H1 (cell line): ENCODE measurements around the gene IRF5. TPM values are rescaled to one million over a fixed set of nuclear protein-coding genes. Genes with fewer than 3 reads are reported as not detected.

Source experiments
- CTCF ChIA-PET: fragments of 300-600 bp; sonication (Branson Sonifier 250); formaldehyde crosslinking; loops from one replicate; lab custom pipeline; 2021; ENCODE audit not compliant: partially characterized antibody; lab: Charles Lee
- POLR2A ChIA-PET: fragments of 300-600 bp; sonication (Branson Sonifier 250); formaldehyde crosslinking; loops from one replicate; lab custom pipeline; 2021; ENCODE audit warnings: inconsistent platforms; ENCODE audit not compliant: partially characterized antibody; lab: Charles Lee
- DNase-seq, 2 experiments: peaks; one replicate each; pipeline versions ENCODE4 v3.0.0 to v3.0.0-alpha.2; 2010 to 2022; ENCODE audit warnings: low spot score in 2 of 2, low read depth in 1 of 2, mixed read lengths in 1 of 2
- FAIRE-seq: peaks from 2 replicates; lab custom pipeline; 2011; peaks lifted over from hg19 to GRCh38; lab: Jason Lieb, UNC
- H2AFZ ChIP-seq: 2 replicates; pipeline ENCODE4 v1.8.1; 2012; ENCODE audit warnings: low read length, inconsistent platforms
- H2AK5ac ChIP-seq: 2 replicates; pipeline ENCODE4 v1.6.1; 2013; ENCODE audit warnings: low read depth, low read length
- H2BK120ac ChIP-seq: replicated peaks from 2 replicates; pipeline ENCODE3; 2013; ENCODE audit warnings: low read depth, low read length, inconsistent platforms
- H2BK12ac ChIP-seq: 2 replicates; pipeline ENCODE4 v1.6.1; 2013; ENCODE audit warnings: low read depth, low read length
- H2BK15ac ChIP-seq: 2 replicates; pipeline ENCODE4 v1.6.1; 2013; ENCODE audit warnings: low read length
- H2BK20ac ChIP-seq: 2 replicates; pipeline ENCODE4 v1.6.1; 2013; ENCODE audit warnings: low read length
- H2BK5ac ChIP-seq: 2 replicates; pipeline ENCODE4 v1.6.1; 2013; ENCODE audit warnings: low read depth, low read length
- H3K14ac ChIP-seq: 2 replicates; pipeline ENCODE4 v1.6.1; 2013; ENCODE audit warnings: inconsistent platforms; ENCODE audit not compliant: insufficient read length
- H3K18ac ChIP-seq: 2 replicates; pipeline ENCODE4 v1.6.1; 2013; ENCODE audit warnings: low read length; ENCODE audit errors: extremely low read depth
- H3K23ac ChIP-seq: 2 replicates; pipeline ENCODE4 v1.6.1; 2013; ENCODE audit warnings: inconsistent platforms; ENCODE audit not compliant: insufficient read length
- H3K23me2 ChIP-seq: 2 replicates; pipeline ENCODE4 v1.6.1; 2013; ENCODE audit warnings: low read depth, low read length
- H3K27ac ChIP-seq: 2 replicates; pipeline ENCODE4 v1.6.1; 2011; ENCODE audit warnings: low read depth, low read length, inconsistent platforms
- H3K27me3 ChIP-seq, 4 experiments: replicated peaks in 1 of 4; 1 replicate in 1 of 4; 2 replicates in 3 of 4; pipeline versions ENCODE4 v1.6.1 to v1.8.1; 2011 to 2013; ENCODE audit warnings: low read length in 3 of 4, mild to moderate bottlenecking in 3 of 4, inconsistent platforms in 2 of 4, mixed read lengths in 2 of 4, moderate library complexity in 1 of 4; ENCODE audit not compliant: control insufficient read depth in 3 of 4, insufficient read depth in 3 of 4; ENCODE audit errors: extremely low read depth in 1 of 4
- H3K36me3 ChIP-seq, 4 experiments: 2 replicates each; pipeline versions ENCODE4 v1.6.1 to v1.8.1; 2011 to 2013; ENCODE audit warnings: mild to moderate bottlenecking in 4 of 4, low read length in 3 of 4, moderate library complexity in 2 of 4, control low read depth in 1 of 4, inconsistent platforms in 1 of 4; ENCODE audit not compliant: insufficient read depth in 4 of 4, control insufficient read depth in 2 of 4
- H3K4ac ChIP-seq: replicated peaks from 2 replicates; pipeline ENCODE3; 2013; ENCODE audit warnings: low read length, low read depth, mixed read lengths, inconsistent platforms; ENCODE audit not compliant: insufficient read length
- H3K4me1 ChIP-seq, 4 experiments: replicated peaks in 1 of 4; 1 replicate in 1 of 4; 2 replicates in 3 of 4; pipeline versions ENCODE4 v1.6.1 to v1.8.1; 2011 to 2013; ENCODE audit warnings: low read length in 3 of 4, inconsistent platforms in 2 of 4, mixed read lengths in 1 of 4; ENCODE audit not compliant: insufficient read depth in 4 of 4, control insufficient read depth in 3 of 4
- H3K4me2 ChIP-seq, 2 experiments: 2 replicates each; pipeline versions ENCODE4 v1.6.1 to v1.8.1; 2011 to 2013; ENCODE audit warnings: low read depth in 2 of 2, low read length in 2 of 2, control low read depth in 1 of 2, inconsistent platforms in 1 of 2, mild to moderate bottlenecking in 1 of 2; ENCODE audit not compliant: insufficient read depth in 1 of 2
- H3K4me3 ChIP-seq, 4 experiments: fragments of 200-600, 300-600 bp in 1 of 4; sonication (generic), shearing (Covaris generic), sonication (Bioruptor Twin) in 1 of 4; 2 replicates each; pipeline versions ENCODE4 v1.5.1 to v1.8.1; 2011 to 2016; ENCODE audit warnings: low read length in 4 of 4, low read depth in 3 of 4, control low read depth in 2 of 4, inconsistent platforms in 2 of 4, mild to moderate bottlenecking in 2 of 4, mixed read lengths in 1 of 4, moderate library complexity in 1 of 4; ENCODE audit not compliant: insufficient read depth in 2 of 4; ENCODE audit errors: extremely low read depth in 1 of 4
- H3K56ac ChIP-seq: replicated peaks from 2 replicates; pipeline ENCODE3; 2013; ENCODE audit warnings: low read depth, mild to moderate bottlenecking, mixed read lengths, low read length, inconsistent platforms; ENCODE audit not compliant: insufficient read length
- H3K79me1 ChIP-seq: 2 replicates; pipeline ENCODE4 v1.6.1; 2013; ENCODE audit warnings: low read depth, low read length, control low read depth
- H3K79me2 ChIP-seq, 2 experiments: 2 replicates each; pipeline versions ENCODE4 v1.6.1 to v1.8.1; 2012 to 2013; ENCODE audit warnings: low read length in 2 of 2, mild to moderate bottlenecking in 2 of 2, inconsistent platforms in 1 of 2; ENCODE audit not compliant: insufficient read depth in 2 of 2, control insufficient read depth in 1 of 2
- H3K9ac ChIP-seq, 4 experiments: replicated peaks in 1 of 4; 1 replicate in 1 of 4; 2 replicates in 3 of 4; pipeline versions ENCODE4 v1.6.1 to v1.8.1; 2011 to 2013; ENCODE audit warnings: low read depth in 3 of 4, low read length in 3 of 4, control low read depth in 2 of 4, mild to moderate bottlenecking in 2 of 4, moderate library complexity in 2 of 4, inconsistent platforms in 1 of 4; ENCODE audit errors: extremely low read depth in 1 of 4
- H3K9me3 ChIP-seq, 2 experiments: 2 replicates each; pipeline versions ENCODE4 v1.6.1 to v1.8.1; 2012 to 2013; ENCODE audit warnings: mild to moderate bottlenecking in 2 of 2, moderate library complexity in 2 of 2, control low read depth in 1 of 2, inconsistent platforms in 1 of 2, low read depth in 1 of 2, low read length in 1 of 2, mixed read lengths in 1 of 2; ENCODE audit not compliant: insufficient read depth in 2 of 2
- H4K20me1 ChIP-seq, 2 experiments: replicated peaks in 1 of 2; 2 replicates each; pipeline versions ENCODE3 to v1.8.1; 2011 to 2013; ENCODE audit warnings: inconsistent platforms in 2 of 2, low read length in 2 of 2, mild to moderate bottlenecking in 1 of 2; ENCODE audit not compliant: insufficient read depth in 2 of 2, control insufficient read depth in 1 of 2
- H4K5ac ChIP-seq: 2 replicates; pipeline ENCODE4 v1.6.1; 2013; ENCODE audit warnings: low read length, low read depth, mixed read lengths, inconsistent platforms; ENCODE audit not compliant: insufficient read length
- H4K8ac ChIP-seq: 2 replicates; pipeline ENCODE4 v1.8.0; 2013; ENCODE audit warnings: mild to moderate bottlenecking, moderate library complexity, low read length, inconsistent platforms; ENCODE audit not compliant: insufficient read depth; ENCODE audit errors: extremely low read depth
- H4K91ac ChIP-seq: replicated peaks from 2 replicates; pipeline ENCODE3; 2013; ENCODE audit warnings: low read length, mixed read lengths, inconsistent platforms; ENCODE audit not compliant: insufficient read length
- ATF2 ChIP-seq: IDR thresholded peaks from 2 replicates; pipeline ENCODE4 v1.6.1; 2012; ENCODE audit warnings: low read length, inconsistent platforms
- PHF8 ChIP-seq: fragments of 200-600 bp; sonication (generic); conservative IDR thresholded peaks from 2 replicates; pipeline ENCODE4 v1.7.1; 2012; ENCODE audit warnings: low read depth, mild to moderate bottlenecking, inconsistent platforms, low read length, moderate library complexity
- POU5F1 ChIP-seq: IDR thresholded peaks from 2 replicates; pipeline ENCODE4 v1.6.1; 2011; ENCODE audit warnings: low read depth, mild to moderate bottlenecking, low read length, moderate library complexity
- SUZ12 ChIP-seq: fragments of 200-600 bp; sonication (generic); IDR thresholded peaks from 2 replicates; pipeline ENCODE4 v1.6.1; 2012; ENCODE audit warnings: mild to moderate bottlenecking, inconsistent platforms, low read length, moderate library complexity, mixed read lengths
- WGBS, 2 experiments: shearing (Covaris generic) in 1 of 2; methylation state at CpG; one replicate each; pipeline versions ENCODE4 v1.1.6 to v1.1.7; 2013 to 2015; ENCODE audit warnings: low lambda C conversion rate in 2 of 2, mixed read lengths in 2 of 2, inconsistent platforms in 1 of 2, low coverage in 1 of 2, missing lambda C conversion rate in 1 of 2; ENCODE audit not compliant: insufficient replicate concordance in 2 of 2, insufficient coverage in 1 of 2, insufficient read length in 1 of 2; ENCODE audit errors: extremely low coverage in 1 of 2, missing lambda C conversion rate in 1 of 2; 5-methylcytosine and 5-hydroxymethylcytosine counted together
- polyA plus RNA-seq, 7 experiments: library from polyadenylated mRNA; depleted of rRNA in 3 of 7; stranded (reverse) in 5 of 7; unstranded in 2 of 7; fragments of >200 nt in 5 of 7; fragments of 200-250 nt in 2 of 7; gene quantifications; 1 replicate in 5 of 7; 2 replicates in 1 of 7; 4 replicates in 1 of 7; pipeline versions ENCODE4 v1.2.1 to v1.2.3, GENCODE V29; 2011 to 2013; ENCODE audit warnings: missing spikeins in 2 of 7, mixed read lengths in 2 of 7
- total RNA-seq: library from RNA; stranded (reverse); fragmentation: NEBNext Ultra II Directional; extraction: Animal tissue kit (Norgen Biotek cat#: 25700); gene quantifications from 2 replicates; pipeline ENCODE4 v1.2.1, GENCODE V29; 2021

Gene IRF5
- total and polyA plus RNA-seq, 2 of the 8 experiments (the other 6 are each of a cell fraction or from before 2014, with no cell fraction given), result 0.28 to 1.1 TPM

- H3K27me3 ChIP-seq, result no peaks in the 10 kb centered on the region
- WGBS, 2 experiments, result 69% methylated on average over 1 of the region's 1 CpG; no CpG with 5 or more reads in 1 of the 2 experiments
- no peak overlapping the region for H3K18ac ChIP-seq
- H3K56ac ChIP-seq, result no peak overlapping the region
- H4K20me1 ChIP-seq, result no peaks in the 10 kb centered on the region
- no peak overlapping the region for H4K5ac ChIP-seq
- H3K4ac ChIP-seq, result no peak overlapping the region
- no peak overlapping the region for H3K14ac ChIP-seq
- H2BK5ac ChIP-seq, result no peak overlapping the region
- no peak overlapping the region for H4K91ac ChIP-seq
- no peak overlapping the region for H3K9ac ChIP-seq
- no peak overlapping the region for H2BK12ac ChIP-seq
- H2BK20ac ChIP-seq, result no peak overlapping the region
- no peaks in the 10 kb centered on the region for H3K36me3 ChIP-seq
- H2BK15ac ChIP-seq, result no peak overlapping the region
- no peaks in the 10 kb centered on the region for H3K23me2 ChIP-seq
- no peak for TF ChIP-seq PHF8
- TF ChIP-seq ATF2, result no peak
- no peak for TF ChIP-seq POU5F1
- TF ChIP-seq SUZ12, result no peak
- H3K4me1 ChIP-seq, result 0 out of 7 replicates have a peak, but pooled peaks cover 0 to 2% (median 0%) of the 10 kb centered on the region in 4 experiments
- H3K23ac ChIP-seq, result no peak overlapping the region
- H2AK5ac ChIP-seq, result no peak overlapping the region
- H3K9me3 ChIP-seq, result peaks cover 3 to 11% of the 10 kb centered on the region in 2 experiments; a peak in 2 of 4 replicates
- H3K27ac ChIP-seq, result no peak overlapping the region
- no peak overlapping the region for H2BK120ac ChIP-seq
- H3K79me1 ChIP-seq, result no peaks in the 10 kb centered on the region
- H3K79me2 ChIP-seq, result no peaks in the 10 kb centered on the region
- no peak overlapping the region for H3K4me3 ChIP-seq
- DNase-seq (no peak), FAIRE-seq (no peak)
- no peak overlapping the region for H4K8ac ChIP-seq
- H2AFZ ChIP-seq, result no peak overlapping the region
- H3K4me2 ChIP-seq, result no peak overlapping the region
- ChIA-PET CTCF (interaction anchor here (0.6 to 1.2 kb wide), 5 partner anchors 11 to 661 kb away, joined by 3 to 4 read pairs (median 3); no protein-coding TSS in a partner anchor), POLR2A (interaction anchor here (1.3 to 1.9 kb wide), 3 partner anchors 10 to 14 kb away, joined by 3 to 5 read pairs (median 4); partner anchors contain the start of gene KCP)
These were observed 37.5 kb upstream of the IRF5 start for GRCh38 chr7:128900237-128900636.
